ENCODE results near the gene RARRES2. TPM values are rescaled to one million over a fixed set of nuclear protein-coding genes. Genes with fewer than 3 reads are reported as not detected.

The RARRES2 gene
- total RNA-seq, 2 experiments from 2014 or later = not detected

DNA sequence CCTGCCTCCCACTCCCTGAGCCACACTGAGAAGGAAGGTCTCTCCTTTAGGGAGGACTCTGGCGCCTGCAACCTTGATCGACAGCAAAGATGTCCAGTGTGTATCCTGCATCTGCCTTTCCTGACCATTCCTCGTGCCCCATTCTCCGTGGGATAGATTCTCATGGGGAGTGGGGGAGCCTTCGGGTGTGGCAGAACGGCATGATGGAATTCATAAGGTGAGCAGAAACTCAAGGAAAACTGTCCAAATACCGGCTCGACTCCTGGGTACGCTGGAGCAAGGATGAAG lies 636 bp upstream of the RARRES2 start:
- CTCF ChIA-PET = no interaction called here
- peaks cover 4 to 9% of the 10 kb centered on the region in 2 experiments for H3K9me3 ChIP-seq (ENCODE audit: control insufficient read depth in 1 of 2, insufficient read depth in 1 of 2, low read length in 2 of 2)

DNA sequence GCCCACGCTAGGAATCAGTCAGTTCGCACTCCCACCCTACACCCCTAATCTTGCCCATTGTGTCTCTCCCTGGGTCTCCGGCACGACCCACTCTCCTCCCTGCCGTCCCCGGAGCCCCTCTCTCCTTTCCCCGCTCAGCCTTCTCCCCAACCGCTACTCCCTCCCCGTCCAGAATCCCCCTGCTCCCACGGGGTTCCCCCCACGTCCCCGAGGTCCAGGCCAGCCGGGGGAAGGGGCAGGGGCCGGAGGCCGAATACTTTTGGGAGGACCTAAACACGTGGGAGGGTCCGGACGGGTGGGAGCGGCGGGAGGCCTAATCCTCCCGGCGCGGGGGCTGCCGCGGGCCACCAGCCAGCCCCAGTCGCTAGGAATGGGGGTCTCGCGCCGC lies 560 bp downstream of the RARRES2 start:
- no peak for ATAC-seq (ENCODE audit: poor library complexity)
- Histone ChIP-seq H3K27ac (ENCODE audit: low read depth in 1 of 2, low read length in 2 of 2) (no peak overlapping the region), H3K4me1 (ENCODE audit: insufficient read depth, low read length) (peaks cover 6% of the 10 kb centered on the region), H3K27me3 (ENCODE audit: control insufficient read depth in 1 of 2, insufficient read depth in 2 of 2, low read length in 2 of 2) (peaks cover 26 to 31% of the 10 kb centered on the region in 2 experiments), H3K9me3 (ENCODE audit: control insufficient read depth in 1 of 2, insufficient read depth in 1 of 2, low read length in 2 of 2) (peaks cover 4 to 9% of the 10 kb centered on the region in 2 experiments), H3K36me3 (ENCODE audit: insufficient read depth, low read length) (peaks cover 5% of the 10 kb centered on the region), H3K4me3 (ENCODE audit: low read length) (no peak overlapping the region)
- ChIA-PET POLR2A (no interaction called here), CTCF (no interaction called here)
- Mint-ChIP-seq H3K4me3 (no peak overlapping the region), H3K36me3 (ENCODE audit: low read depth) (peaks cover 11% of the 10 kb centered on the region), H3K27me3 (peaks cover 33% of the 10 kb centered on the region), H3K4me1 (ENCODE audit: low read depth) (no peaks in the 10 kb centered on the region), H3K9me3 (no peaks in the 10 kb centered on the region), H3K27ac (no peak overlapping the region)
- DNase-seq = no peak
- intact Hi-C loops (cut with DNase I, micrococcal nuclease) = no loop called here
- TF ChIP-seq, protein P1, sequence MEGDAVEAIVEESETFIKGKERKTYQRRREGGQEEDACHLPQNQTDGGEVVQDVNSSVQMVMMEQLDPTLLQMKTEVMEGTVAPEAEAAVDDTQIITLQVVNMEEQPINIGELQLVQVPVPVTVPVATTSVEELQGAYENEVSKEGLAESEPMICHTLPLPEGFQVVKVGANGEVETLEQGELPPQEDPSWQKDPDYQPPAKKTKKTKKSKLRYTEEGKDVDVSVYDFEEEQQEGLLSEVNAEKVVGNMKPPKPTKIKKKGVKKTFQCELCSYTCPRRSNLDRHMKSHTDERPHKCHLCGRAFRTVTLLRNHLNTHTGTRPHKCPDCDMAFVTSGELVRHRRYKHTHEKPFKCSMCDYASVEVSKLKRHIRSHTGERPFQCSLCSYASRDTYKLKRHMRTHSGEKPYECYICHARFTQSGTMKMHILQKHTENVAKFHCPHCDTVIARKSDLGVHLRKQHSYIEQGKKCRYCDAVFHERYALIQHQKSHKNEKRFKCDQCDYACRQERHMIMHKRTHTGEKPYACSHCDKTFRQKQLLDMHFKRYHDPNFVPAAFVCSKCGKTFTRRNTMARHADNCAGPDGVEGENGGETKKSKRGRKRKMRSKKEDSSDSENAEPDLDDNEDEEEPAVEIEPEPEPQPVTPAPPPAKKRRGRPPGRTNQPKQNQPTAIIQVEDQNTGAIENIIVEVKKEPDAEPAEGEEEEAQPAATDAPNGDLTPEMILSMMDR (IDR thresholded peaks at IDR 0.05) = no peak

More for the DNA sequence above, 636 bp upstream of the RARRES2 start:
- Mint-ChIP-seq H3K36me3 (ENCODE audit: low read depth) (peaks cover 6% of the 10 kb centered on the region), H3K4me1 (ENCODE audit: low read depth) (no peaks in the 10 kb centered on the region), H3K9me3 (no peaks in the 10 kb centered on the region), H3K27ac (no peak overlapping the region), H3K27me3 (peaks cover 41% of the 10 kb centered on the region), H3K4me3 (no peak overlapping the region)
- intact Hi-C loops (cut with DNase I, micrococcal nuclease) = no loop called here
- H3K27ac ChIP-seq (ENCODE audit: low read depth in 1 of 2, low read length in 2 of 2) = no peak overlapping the region
- no peak overlapping the region for H3K4me3 ChIP-seq (ENCODE audit: low read length)
- peaks cover 3% of the 10 kb centered on the region for H3K36me3 ChIP-seq (ENCODE audit: insufficient read depth, low read length)
- no peak for DNase-seq
- peaks cover 6% of the 10 kb centered on the region for H3K4me1 ChIP-seq (ENCODE audit: insufficient read depth, low read length)
- peaks cover 26 to 31% of the 10 kb centered on the region in 2 experiments for H3K27me3 ChIP-seq (ENCODE audit: control insufficient read depth in 1 of 2, insufficient read depth in 2 of 2, low read length in 2 of 2)
- no peak for ATAC-seq (ENCODE audit: poor library complexity)
- TF ChIP-seq, protein P1 (IDR thresholded peaks at IDR 0.05) = no peak
- POLR2A ChIA-PET = no interaction called here

- TF ChIP-seq, protein P1 (IDR thresholded peaks at IDR 0.05) = no peak
- Mint-ChIP-seq H3K36me3 (ENCODE audit: low read depth) (peaks cover 11% of the 10 kb centered on the region), H3K4me1 (ENCODE audit: low read depth) (no peaks in the 10 kb centered on the region), H3K9me3 (no peaks in the 10 kb centered on the region), H3K4me3 (no peak overlapping the region), H3K27ac (no peak overlapping the region), H3K27me3 (peaks cover 33% of the 10 kb centered on the region)
- Histone ChIP-seq H3K27me3 (ENCODE audit: control insufficient read depth in 1 of 2, insufficient read depth in 2 of 2, low read length in 2 of 2) (peaks cover 26 to 30% of the 10 kb centered on the region in 2 experiments), H3K4me1 (ENCODE audit: insufficient read depth, low read length) (peaks cover 6% of the 10 kb centered on the region), H3K36me3 (ENCODE audit: insufficient read depth, low read length) (peaks cover 5% of the 10 kb centered on the region), H3K27ac (ENCODE audit: low read depth in 1 of 2, low read length in 2 of 2) (no peak overlapping the region), H3K4me3 (ENCODE audit: low read length) (no peak overlapping the region), H3K9me3 (ENCODE audit: control insufficient read depth in 1 of 2, insufficient read depth in 1 of 2, low read length in 2 of 2) (peaks cover 4 to 9% of the 10 kb centered on the region in 2 experiments)
- ChIA-PET POLR2A (no interaction called here), CTCF (no interaction called here)
- intact Hi-C loops (cut with DNase I, micrococcal nuclease) = no loop called here
- no peak for DNase-seq
- no peak for ATAC-seq (ENCODE audit: poor library complexity)
These were observed 1.2 kb downstream of the RARRES2 start for GRCh38 chr7:150340024-150340749.
